ENCODE results near the gene TDRD7. TPM values are rescaled to one million over a fixed set of nuclear protein-coding genes. Genes with fewer than 3 reads are reported as not detected.

TDRD7 gene
- total and polyA plus RNA-seq, 2 donors, result 8.7 to 9.8 TPM

GRCh38 chr9:97396256-97396655 is 15.6 kb upstream of the TDRD7 start:
- H3K4me1 ChIP-seq (ENCODE audit: insufficient read depth), result no peaks in the 10 kb centered on the region
- no peak for DNase-seq (ENCODE audit: extremely low spot score)
- no peak overlapping the region for H3K27ac ChIP-seq (ENCODE audit: low read depth)
- no peak overlapping the region for H3K4me3 ChIP-seq (ENCODE audit: low read depth, low read length)
- WGBS, result 78% methylated on average over 7 of the region's 7 CpGs
- H3K36me3 ChIP-seq (ENCODE audit: insufficient read depth), result no peaks in the 10 kb centered on the region

GRCh38 chr9:97397220-97397619 is 14.7 kb upstream of the TDRD7 start:
- Histone ChIP-seq H3K4me3 (ENCODE audit: low read depth, low read length) (no peak overlapping the region), H3K4me1 (ENCODE audit: insufficient read depth) (no peaks in the 10 kb centered on the region), H3K36me3 (ENCODE audit: insufficient read depth) (no peaks in the 10 kb centered on the region), H3K27ac (ENCODE audit: low read depth) (no peak overlapping the region)
- 76% methylated on average over 1 of the region's 1 CpG for WGBS
- no peak for DNase-seq (ENCODE audit: extremely low spot score)

- no peak for DNase-seq (ENCODE audit: extremely low spot score)
- WGBS, result 30% methylated on average over 20 of the region's 20 CpGs
These were observed 12.7 kb upstream of the TDRD7 start for GRCh38 chr9:97398999-97399758.

GRCh38 chr9:97403746-97404316 is 8.1 kb upstream of the TDRD7 start:
- DNase-seq (ENCODE audit: extremely low spot score), result no peak
- Histone ChIP-seq H3K4me1 (ENCODE audit: insufficient read depth) (no peaks in the 10 kb centered on the region), H3K4me3 (ENCODE audit: low read depth, low read length) (no peak overlapping the region), H3K36me3 (ENCODE audit: insufficient read depth) (no peaks in the 10 kb centered on the region), H3K27ac (ENCODE audit: low read depth) (no peak overlapping the region)
- WGBS, result 92% methylated on average over 4 of the region's 4 CpGs

More at GRCh38 chr9:97398999-97399758, 12.7 kb upstream of the TDRD7 start:
- Histone ChIP-seq H3K36me3 (ENCODE audit: insufficient read depth) (no peaks in the 10 kb centered on the region), H3K4me3 (ENCODE audit: low read depth, low read length) (no peak overlapping the region), H3K27ac (ENCODE audit: low read depth) (no peak overlapping the region), H3K4me1 (ENCODE audit: insufficient read depth) (no peaks in the 10 kb centered on the region)

GRCh38 chr9:97405551-97405950 is 6.3 kb upstream of the TDRD7 start:
- no peak for DNase-seq (ENCODE audit: extremely low spot score)
- Histone ChIP-seq H3K27ac (ENCODE audit: low read depth) (no peak overlapping the region), H3K4me3 (ENCODE audit: low read depth, low read length) (no peak overlapping the region), H3K4me1 (ENCODE audit: insufficient read depth) (no peaks in the 10 kb centered on the region), H3K36me3 (ENCODE audit: insufficient read depth) (no peaks in the 10 kb centered on the region)
- WGBS, result 32% methylated on average over 2 of the region's 2 CpGs

- H3K27ac ChIP-seq (ENCODE audit: low read depth), result no peak overlapping the region
- H3K36me3 ChIP-seq (ENCODE audit: insufficient read depth), result no peaks in the 10 kb centered on the region
- WGBS, result 46% methylated on average over 3 of the region's 3 CpGs
- no peak for DNase-seq (ENCODE audit: extremely low spot score)
- no peak overlapping the region for H3K4me3 ChIP-seq (ENCODE audit: low read depth, low read length)
- no peaks in the 10 kb centered on the region for H3K4me1 ChIP-seq (ENCODE audit: insufficient read depth)
These were observed 5.2 kb upstream of the TDRD7 start for GRCh38 chr9:97406620-97407177.

GRCh38 chr9:97408562-97408961 is 3.3 kb upstream of the TDRD7 start:
- peak overlapping the region; percentile 5 for H3K27ac ChIP-seq (ENCODE audit: low read depth)
- H3K36me3 ChIP-seq (ENCODE audit: insufficient read depth), result no peaks in the 10 kb centered on the region
- no peak overlapping the region for H3K4me3 ChIP-seq (ENCODE audit: low read depth, low read length)
- no peaks in the 10 kb centered on the region for H3K4me1 ChIP-seq (ENCODE audit: insufficient read depth)
- 82% methylated on average over 4 of the region's 4 CpGs for WGBS
- no peak for DNase-seq (ENCODE audit: extremely low spot score)

- no peak for DNase-seq (ENCODE audit: extremely low spot score)
- WGBS, result 21% methylated on average over 3 of the region's 3 CpGs
- peak overlapping the region; percentile 100 for H3K4me3 ChIP-seq (ENCODE audit: low read depth, low read length)
- no peaks in the 10 kb centered on the region for H3K36me3 ChIP-seq (ENCODE audit: insufficient read depth)
- H3K27ac ChIP-seq (ENCODE audit: low read depth), result no peak overlapping the region
- H3K4me1 ChIP-seq (ENCODE audit: insufficient read depth), result no peaks in the 10 kb centered on the region
These were observed 482 bp upstream of the TDRD7 start for GRCh38 chr9:97411440-97411788.

- DNase-seq (ENCODE audit: extremely low spot score), result no peak
- no peaks in the 10 kb centered on the region for H3K36me3 ChIP-seq (ENCODE audit: insufficient read depth)
- 11% methylated on average over 16 of the region's 16 CpGs for WGBS
- peak overlapping the region; percentile 90 for H3K27ac ChIP-seq (ENCODE audit: low read depth)
- peak overlapping the region; percentile 100 for H3K4me3 ChIP-seq (ENCODE audit: low read depth, low read length)
- H3K4me1 ChIP-seq (ENCODE audit: insufficient read depth), result no peaks in the 10 kb centered on the region
These were observed 910 bp downstream of the TDRD7 start for GRCh38 chr9:97412626-97413385.

- H3K4me1 ChIP-seq (ENCODE audit: insufficient read depth), result no peaks in the 10 kb centered on the region
- DNase-seq (ENCODE audit: extremely low spot score), result no peak
- no peak overlapping the region for H3K4me3 ChIP-seq (ENCODE audit: low read depth, low read length)
- 71% methylated on average over 4 of the region's 4 CpGs for WGBS
- H3K27ac ChIP-seq (ENCODE audit: low read depth), result no peak overlapping the region
- no peaks in the 10 kb centered on the region for H3K36me3 ChIP-seq (ENCODE audit: insufficient read depth)
These were observed 1.6 kb downstream of the TDRD7 start for GRCh38 chr9:97413462-97413861.

GRCh38 chr9:97415146-97415545 is 3.2 kb downstream of the TDRD7 start:
- DNase-seq (ENCODE audit: extremely low spot score), result no peak
- 78% methylated on average over 2 of the region's 2 CpGs for WGBS
- Histone ChIP-seq H3K27ac (ENCODE audit: low read depth) (no peak overlapping the region), H3K36me3 (ENCODE audit: insufficient read depth) (no peaks in the 10 kb centered on the region), H3K4me1 (ENCODE audit: insufficient read depth) (peaks cover 3% of the 10 kb centered on the region), H3K4me3 (ENCODE audit: low read depth, low read length) (no peak overlapping the region)

GRCh38 chr9:97418880-97419279 is 7.0 kb downstream of the TDRD7 start:
- Histone ChIP-seq H3K4me3 (ENCODE audit: low read depth, low read length) (no peak overlapping the region), H3K36me3 (ENCODE audit: insufficient read depth) (no peaks in the 10 kb centered on the region), H3K27ac (ENCODE audit: low read depth) (no peak overlapping the region), H3K4me1 (ENCODE audit: insufficient read depth) (peaks cover 3% of the 10 kb centered on the region)
- WGBS, result 85% methylated on average over 3 of the region's 3 CpGs
- no peak for DNase-seq (ENCODE audit: extremely low spot score)

GRCh38 chr9:97419309-97419867 is 7.5 kb downstream of the TDRD7 start:
- Histone ChIP-seq H3K27ac (ENCODE audit: low read depth) (no peak overlapping the region), H3K36me3 (ENCODE audit: insufficient read depth) (no peaks in the 10 kb centered on the region), H3K4me3 (ENCODE audit: low read depth, low read length) (no peak overlapping the region), H3K4me1 (ENCODE audit: insufficient read depth) (peaks cover 3% of the 10 kb centered on the region)
- DNase-seq (ENCODE audit: extremely low spot score), result no peak
- 51% methylated on average over 2 of the region's 2 CpGs for WGBS
